ENCODE data around the gene MGRN1. TPM values are rescaled to one million over a fixed set of nuclear protein-coding genes. Genes with fewer than 3 reads are reported as not detected.
A peak's percentile ranks its signal among the peaks of the same experiment; 100 is the strongest.

The MGRN1 gene
- total RNA-seq, 1 donor from 2014 or later, result 16.2 TPM

DNA sequence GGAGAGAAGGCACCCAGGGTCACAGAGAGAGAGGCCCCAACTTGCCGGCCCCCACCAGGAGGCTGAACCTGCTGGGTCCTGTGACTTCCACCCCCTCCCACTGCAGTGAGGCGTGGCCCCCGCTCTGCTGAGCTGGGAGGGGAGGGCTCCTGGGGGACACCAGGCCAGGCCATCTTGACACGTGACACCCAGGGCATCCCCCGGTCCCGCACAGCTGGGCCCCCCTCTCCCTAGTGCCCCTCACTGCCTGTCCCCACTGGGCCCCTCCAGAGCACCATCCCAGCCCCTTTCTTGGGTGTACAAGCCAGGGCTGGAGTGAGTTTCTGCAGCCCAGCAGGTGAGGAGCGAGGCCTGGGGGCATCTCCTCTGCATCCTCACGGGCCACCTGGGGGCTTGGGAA is 22.3 kb upstream of the MGRN1 start:
- no peak overlapping the region for H3K27ac ChIP-seq (ENCODE audit: low read depth, low read length)
- peaks cover 0 to under 1% (median 0%) of the 10 kb centered on the region in 3 donors for H3K36me3 ChIP-seq (ENCODE audit: control insufficient read depth in 3 of 3, insufficient read depth in 3 of 3, low read length in 3 of 3)
- no peak overlapping the region for H3K9ac ChIP-seq (ENCODE audit: low read depth in 1 of 3, low read length in 3 of 3)
- H3K4me1 ChIP-seq (ENCODE audit: control insufficient read depth in 3 of 3, insufficient read depth in 3 of 3, low read length in 3 of 3), result peaks cover 6 to 13% (median 6%) of the 10 kb centered on the region in 3 donors
- peaks cover 20 to 29% (median 23%) of the 10 kb centered on the region in 3 donors for H3K27me3 ChIP-seq (ENCODE audit: control insufficient read depth in 3 of 3, insufficient read depth in 3 of 3, low read length in 3 of 3)
- no peaks in the 10 kb centered on the region for H3K9me3 ChIP-seq (ENCODE audit: control insufficient read depth in 3 of 3, low read length in 3 of 3)
- H3K4me3 ChIP-seq (ENCODE audit: low read length in 3 of 3), result no peak overlapping the region

DNA sequence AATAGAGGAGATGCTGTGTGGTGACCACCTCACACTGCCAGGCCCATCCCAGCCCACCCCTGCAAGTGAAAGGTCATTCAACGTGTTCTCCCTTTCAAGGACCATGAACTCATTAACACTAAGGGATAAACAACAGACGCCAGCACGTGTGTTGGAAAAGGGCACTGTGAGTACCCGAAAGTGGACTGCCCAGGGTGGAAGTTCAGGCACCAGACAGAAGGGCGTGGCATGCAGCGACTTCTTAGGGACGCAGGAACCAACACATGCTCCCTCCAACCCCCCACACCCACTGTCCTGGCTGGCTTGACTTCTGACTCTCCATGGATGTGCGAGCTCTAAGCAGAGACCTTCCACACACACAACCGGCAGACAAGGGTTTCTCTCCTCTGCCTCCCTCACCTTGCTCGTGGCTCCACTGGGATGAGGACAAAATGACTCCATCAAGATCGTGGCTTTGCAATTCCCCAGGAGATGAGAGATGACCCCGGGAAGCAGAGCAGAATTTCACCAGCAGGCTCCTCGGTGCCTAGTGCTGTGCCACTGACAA is 20.9 kb upstream of the MGRN1 start:
- Histone ChIP-seq H3K36me3 (ENCODE audit: control insufficient read depth in 3 of 3, insufficient read depth in 3 of 3, low read length in 3 of 3) (peaks cover 7 to 14% (median 12%) of the 10 kb centered on the region in 3 donors), H3K27ac (ENCODE audit: low read depth, low read length) (no peak overlapping the region), H3K27me3 (ENCODE audit: control insufficient read depth in 3 of 3, insufficient read depth in 3 of 3, low read length in 3 of 3) (peaks cover 19 to 29% (median 21%) of the 10 kb centered on the region in 3 donors), H3K4me1 (ENCODE audit: control insufficient read depth in 3 of 3, insufficient read depth in 3 of 3, low read length in 3 of 3) (peaks cover 6 to 13% (median 6%) of the 10 kb centered on the region in 3 donors), H3K9me3 (ENCODE audit: control insufficient read depth in 3 of 3, low read length in 3 of 3) (no peaks in the 10 kb centered on the region), H3K4me3 (ENCODE audit: low read length in 3 of 3) (no peak overlapping the region), H3K9ac (ENCODE audit: low read depth in 1 of 3, low read length in 3 of 3) (no peak overlapping the region)

DNA sequence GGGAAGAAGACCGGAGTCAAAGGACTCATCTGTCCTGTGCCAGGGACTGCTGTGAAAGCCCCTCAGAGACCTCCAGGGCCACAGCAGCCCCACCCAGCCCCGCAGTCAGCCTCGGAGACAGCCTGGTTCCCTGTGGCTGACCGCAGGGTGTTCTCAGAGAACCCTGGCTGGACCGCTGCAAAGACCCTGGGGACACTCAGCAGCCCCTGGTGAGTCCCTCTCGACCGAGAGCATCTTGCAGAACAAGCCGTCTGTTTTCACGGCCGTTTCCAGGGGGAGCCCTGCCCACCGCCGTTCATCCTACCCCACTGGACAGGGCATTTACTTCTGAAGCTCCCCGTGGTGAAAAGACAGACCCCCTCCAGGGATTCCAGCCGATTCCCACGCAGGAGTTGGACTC is 20.2 kb upstream of the MGRN1 start:
- Histone ChIP-seq H3K27ac (ENCODE audit: low read depth, low read length) (no peak overlapping the region), H3K9ac (ENCODE audit: low read depth in 1 of 3, low read length in 3 of 3) (peak overlapping the region in 1 of 3 donors; percentile 25), H3K4me1 (ENCODE audit: control insufficient read depth in 3 of 3, insufficient read depth in 3 of 3, low read length in 3 of 3) (peaks cover 6 to 13% (median 6%) of the 10 kb centered on the region in 3 donors), H3K36me3 (ENCODE audit: control insufficient read depth in 3 of 3, insufficient read depth in 3 of 3, low read length in 3 of 3) (peaks cover 7 to 15% (median 15%) of the 10 kb centered on the region in 3 donors), H3K9me3 (ENCODE audit: control insufficient read depth in 3 of 3, low read length in 3 of 3) (no peaks in the 10 kb centered on the region), H3K4me3 (ENCODE audit: low read length in 3 of 3) (no peak overlapping the region), H3K27me3 (ENCODE audit: control insufficient read depth in 3 of 3, insufficient read depth in 3 of 3, low read length in 3 of 3) (peaks cover 15 to 24% (median 15%) of the 10 kb centered on the region in 3 donors)

DNA sequence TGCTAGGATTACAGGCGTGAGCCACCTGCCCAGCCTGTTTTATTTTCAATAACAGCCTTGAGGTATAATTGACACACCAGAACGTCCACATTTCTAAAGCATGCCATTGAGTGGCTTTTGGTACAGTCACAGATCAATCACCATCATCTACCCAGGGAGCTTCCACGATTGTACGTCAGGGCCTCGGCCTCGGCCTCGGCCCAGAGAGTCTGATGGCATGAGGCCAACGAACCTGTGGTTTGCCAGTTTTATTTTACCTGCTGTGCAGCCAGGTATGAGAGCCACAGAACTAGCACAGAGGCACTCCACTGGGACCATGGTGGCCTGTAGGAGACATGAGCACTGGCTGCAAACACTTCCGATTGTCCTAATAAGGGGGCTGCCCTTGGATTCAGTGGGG is 18.3 kb upstream of the MGRN1 start:
- H3K27ac ChIP-seq (ENCODE audit: low read depth, low read length), result no peak overlapping the region
- peaks cover 3 to 9% (median 5%) of the 10 kb centered on the region in 3 donors for H3K4me1 ChIP-seq (ENCODE audit: control insufficient read depth in 3 of 3, insufficient read depth in 3 of 3, low read length in 3 of 3)
- no peaks in the 10 kb centered on the region for H3K9me3 ChIP-seq (ENCODE audit: control insufficient read depth in 3 of 3, low read length in 3 of 3)
- no peak overlapping the region for H3K9ac ChIP-seq (ENCODE audit: low read depth in 1 of 3, low read length in 3 of 3)
- peaks cover 7 to 15% (median 15%) of the 10 kb centered on the region in 3 donors for H3K36me3 ChIP-seq (ENCODE audit: control insufficient read depth in 3 of 3, insufficient read depth in 3 of 3, low read length in 3 of 3)
- H3K4me3 ChIP-seq (ENCODE audit: low read length in 3 of 3), result no peak overlapping the region
- peaks cover 10 to 14% (median 10%) of the 10 kb centered on the region in 3 donors for H3K27me3 ChIP-seq (ENCODE audit: control insufficient read depth in 3 of 3, insufficient read depth in 3 of 3, low read length in 3 of 3)

DNA sequence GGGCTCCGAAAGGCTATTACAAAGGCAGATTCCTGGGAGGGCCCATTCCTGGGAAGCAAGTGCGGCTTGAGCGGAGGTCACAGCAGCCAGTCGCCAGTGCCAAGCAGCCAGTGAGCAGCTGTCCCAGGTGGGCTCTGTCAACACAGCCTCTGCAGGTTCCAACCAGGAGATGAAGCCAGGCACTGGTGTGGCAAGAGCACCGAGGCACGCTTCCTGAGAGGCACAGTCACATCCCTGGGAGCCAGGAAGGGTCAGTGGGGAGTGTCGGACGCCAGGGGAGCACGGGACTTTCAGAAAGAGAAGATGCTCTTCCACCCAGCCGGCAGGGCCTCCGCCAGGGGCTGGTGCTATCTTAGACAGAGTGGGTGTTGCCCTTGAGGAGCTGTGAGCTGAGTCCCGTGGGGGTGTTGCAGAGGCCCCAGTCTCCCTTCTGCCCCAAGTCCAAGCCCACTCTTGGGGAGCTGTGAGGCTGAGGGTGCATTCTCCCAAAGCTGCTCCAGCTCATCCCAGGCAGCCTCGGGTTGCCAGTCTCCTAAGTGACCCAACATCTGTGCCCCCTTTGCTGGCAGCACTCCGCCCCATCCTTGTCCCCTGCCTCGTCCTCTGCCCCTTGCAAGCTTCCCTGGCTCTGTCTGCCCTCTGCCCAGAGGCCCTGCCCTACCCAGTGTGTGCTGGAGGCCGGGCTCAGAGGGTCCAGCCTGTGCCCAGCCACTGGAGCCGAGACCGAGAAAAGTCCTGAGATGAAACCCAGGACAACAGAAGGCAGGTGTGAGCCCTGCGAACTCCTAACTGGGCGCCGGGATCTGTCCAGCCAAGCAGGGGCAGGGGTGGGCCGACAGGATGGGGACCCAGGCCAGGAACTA is 16.6 kb upstream of the MGRN1 start:
- Histone ChIP-seq H3K9ac (ENCODE audit: low read depth in 1 of 3, low read length in 3 of 3) (no peak overlapping the region), H3K27ac (ENCODE audit: low read depth, low read length) (no peak overlapping the region), H3K4me3 (ENCODE audit: low read length in 3 of 3) (no peak overlapping the region), H3K27me3 (ENCODE audit: control insufficient read depth in 3 of 3, insufficient read depth in 3 of 3, low read length in 3 of 3) (no peaks in the 10 kb centered on the region), H3K36me3 (ENCODE audit: control insufficient read depth in 3 of 3, insufficient read depth in 3 of 3, low read length in 3 of 3) (peaks cover 7 to 15% (median 15%) of the 10 kb centered on the region in 3 donors), H3K4me1 (ENCODE audit: control insufficient read depth in 3 of 3, insufficient read depth in 3 of 3, low read length in 3 of 3) (peaks cover 8 to 14% (median 12%) of the 10 kb centered on the region in 3 donors), H3K9me3 (ENCODE audit: control insufficient read depth in 3 of 3, low read length in 3 of 3) (no peaks in the 10 kb centered on the region)

DNA sequence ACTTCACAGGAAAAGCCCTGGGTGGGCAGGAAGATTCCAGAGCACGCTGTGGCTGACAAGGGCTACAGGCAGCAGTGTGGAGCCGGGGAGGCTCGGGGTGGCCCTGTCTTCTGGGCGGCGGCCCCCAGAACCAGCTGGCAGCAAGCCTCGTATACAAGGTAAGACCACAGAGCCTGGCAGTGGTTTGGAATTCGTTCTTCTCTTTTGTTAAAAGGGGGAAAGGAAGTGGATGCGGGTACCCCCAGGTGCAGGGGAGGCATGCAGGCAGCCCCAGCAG is 16.0 kb upstream of the MGRN1 start:
- Histone ChIP-seq H3K9ac (ENCODE audit: low read depth in 1 of 3, low read length in 3 of 3) (no peak overlapping the region), H3K9me3 (ENCODE audit: control insufficient read depth in 3 of 3, low read length in 3 of 3) (no peaks in the 10 kb centered on the region), H3K27ac (ENCODE audit: low read depth, low read length) (no peak overlapping the region), H3K27me3 (ENCODE audit: control insufficient read depth in 3 of 3, insufficient read depth in 3 of 3, low read length in 3 of 3) (no peaks in the 10 kb centered on the region), H3K4me1 (ENCODE audit: control insufficient read depth in 3 of 3, insufficient read depth in 3 of 3, low read length in 3 of 3) (peaks cover 13 to 20% (median 17%) of the 10 kb centered on the region in 3 donors), H3K4me3 (ENCODE audit: low read length in 3 of 3) (no peak overlapping the region), H3K36me3 (ENCODE audit: control insufficient read depth in 3 of 3, insufficient read depth in 3 of 3, low read length in 3 of 3) (peaks cover 7 to 15% (median 15%) of the 10 kb centered on the region in 3 donors)

DNA sequence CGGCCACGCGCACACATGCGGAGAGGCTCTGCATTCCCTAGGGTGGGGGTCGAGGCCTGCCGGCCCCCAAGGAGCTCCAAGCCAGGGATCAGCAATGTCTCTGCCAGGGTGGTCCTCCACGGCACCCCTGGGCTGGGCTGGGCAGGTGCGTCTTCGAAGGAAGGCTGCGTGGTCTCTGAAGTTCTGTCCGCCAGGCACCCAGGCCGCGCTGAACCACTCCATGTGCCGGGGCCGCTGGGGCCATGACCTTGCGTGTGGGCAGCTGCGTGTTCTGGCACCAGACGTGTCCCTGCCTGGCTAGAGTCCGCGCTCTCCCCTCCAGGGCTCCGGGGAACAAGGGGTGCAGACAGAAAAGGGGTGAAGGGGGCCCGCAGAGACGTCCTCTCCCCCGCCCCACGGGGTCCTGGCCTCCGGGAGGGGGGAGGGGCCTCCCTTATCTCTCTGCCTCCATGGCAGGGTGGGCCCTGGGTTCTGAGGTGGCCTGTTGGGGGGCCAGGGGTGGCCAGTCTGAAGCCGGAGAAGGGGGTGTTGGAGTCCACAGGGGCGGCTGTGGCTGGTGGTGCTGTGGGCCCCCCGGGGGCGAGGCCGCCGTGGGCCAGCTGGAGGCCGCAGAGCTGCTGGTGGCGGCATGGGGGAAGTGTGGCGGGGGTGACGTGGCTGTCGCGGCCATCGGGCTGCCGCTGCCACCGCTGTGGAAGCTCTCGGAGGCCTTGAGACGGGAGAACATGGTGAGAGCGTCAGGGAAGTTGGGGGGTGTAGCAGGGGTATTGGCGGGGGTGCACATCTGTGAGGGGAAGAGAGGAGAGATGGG is 15.2 kb upstream of the MGRN1 start:
- Histone ChIP-seq H3K9ac (ENCODE audit: low read depth in 1 of 3, low read length in 3 of 3) (no peak overlapping the region), H3K27ac (ENCODE audit: low read depth, low read length) (no peak overlapping the region), H3K4me1 (ENCODE audit: control insufficient read depth in 3 of 3, insufficient read depth in 3 of 3, low read length in 3 of 3) (peaks cover 16 to 24% (median 22%) of the 10 kb centered on the region in 3 donors), H3K9me3 (ENCODE audit: control insufficient read depth in 3 of 3, low read length in 3 of 3) (no peaks in the 10 kb centered on the region), H3K27me3 (ENCODE audit: control insufficient read depth in 3 of 3, insufficient read depth in 3 of 3, low read length in 3 of 3) (no peaks in the 10 kb centered on the region), H3K4me3 (ENCODE audit: low read length in 3 of 3) (no peak overlapping the region), H3K36me3 (ENCODE audit: control insufficient read depth in 3 of 3, insufficient read depth in 3 of 3, low read length in 3 of 3) (peaks cover 7 to 15% (median 15%) of the 10 kb centered on the region in 3 donors)

DNA sequence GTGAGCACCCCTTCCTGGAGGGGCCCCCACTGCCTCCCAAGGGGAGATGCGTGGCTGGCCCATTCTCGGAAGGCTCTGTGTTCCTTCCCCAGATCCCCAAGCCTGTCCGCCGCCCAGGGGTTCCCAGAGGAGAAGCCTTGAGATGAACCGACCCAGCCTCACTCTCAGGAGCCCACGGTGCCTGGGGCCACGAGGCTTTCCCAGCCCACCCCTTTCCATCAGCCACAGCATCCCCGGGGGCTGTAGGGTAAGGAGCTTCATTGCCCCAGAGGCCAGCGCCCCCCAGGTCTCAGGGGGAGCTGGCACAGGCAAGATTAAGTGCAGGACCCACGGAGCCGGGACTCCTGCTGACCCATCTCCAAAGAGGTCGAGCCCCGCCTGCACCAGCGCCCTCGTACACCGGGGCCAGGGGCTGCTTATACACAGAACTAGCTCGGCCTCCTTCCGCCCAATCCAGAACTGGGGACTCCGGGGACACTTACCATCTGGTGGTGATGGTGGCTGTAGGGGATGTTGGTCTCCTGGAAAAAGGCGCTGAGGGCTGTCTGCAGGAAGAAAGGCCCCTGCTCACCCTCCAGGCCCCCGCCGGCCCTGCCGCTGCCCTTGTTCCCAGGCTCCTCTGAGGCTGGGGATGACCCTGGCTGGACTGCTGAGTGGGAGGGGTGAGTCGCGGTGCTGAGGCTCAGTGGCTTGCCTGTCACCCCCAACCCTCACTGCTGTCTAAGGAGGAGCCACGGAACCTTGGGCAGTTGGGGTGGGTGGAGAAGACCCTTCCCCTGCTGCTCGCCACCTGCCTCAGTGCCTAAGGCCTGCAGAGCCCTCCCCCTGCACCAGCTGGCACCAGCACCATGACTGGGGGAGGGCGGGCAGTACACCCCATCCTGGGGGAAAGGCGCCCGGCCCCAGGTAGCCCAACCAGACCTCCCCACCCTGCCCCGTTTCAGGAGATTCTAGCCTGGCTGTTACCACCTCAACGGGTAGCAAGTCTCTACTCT is 14.3 kb upstream of the MGRN1 start:
- no peaks in the 10 kb centered on the region for H3K9me3 ChIP-seq (ENCODE audit: control insufficient read depth in 3 of 3, low read length in 3 of 3)
- H3K27me3 ChIP-seq (ENCODE audit: control insufficient read depth in 3 of 3, insufficient read depth in 3 of 3, low read length in 3 of 3), result no peaks in the 10 kb centered on the region
- no peak overlapping the region for H3K27ac ChIP-seq (ENCODE audit: low read depth, low read length)
- peaks cover 7 to 15% (median 15%) of the 10 kb centered on the region in 3 donors for H3K36me3 ChIP-seq (ENCODE audit: control insufficient read depth in 3 of 3, insufficient read depth in 3 of 3, low read length in 3 of 3)
- no peak overlapping the region for H3K4me3 ChIP-seq (ENCODE audit: low read length in 3 of 3)
- H3K9ac ChIP-seq (ENCODE audit: low read depth in 1 of 3, low read length in 3 of 3), result no peak overlapping the region
- peaks cover 20 to 29% (median 24%) of the 10 kb centered on the region in 3 donors for H3K4me1 ChIP-seq (ENCODE audit: control insufficient read depth in 3 of 3, insufficient read depth in 3 of 3, low read length in 3 of 3)

Measured in skeletal muscle tissue (tissue), 4 donors.